Karpas-422 (cell line): ENCODE data around the gene AK4. TPM values are rescaled to one million over a fixed set of nuclear protein-coding genes. Genes with fewer than 3 reads are reported as not detected.
"Not testable (repeated sequence)": the region's sequence is repeated elsewhere in the genome, so short reads cannot be mapped to it uniquely, and the experiment has no call there.

Experiments
- DNase-seq: peaks from one replicate; pipeline ENCODE4 v3.0.0-alpha.2; 2015
- H2AFZ ChIP-seq: fragments of 200-600 bp; sonication (generic); 2 replicates; pipeline ENCODE4 v1.6.1; 2014; ENCODE audit warnings: antibody characterized with exemption, low read length, mixed read lengths
- H3K27ac ChIP-seq: fragments of 200-600 bp; sonication (generic); 2 replicates; pipeline ENCODE4 v1.5.1; 2014; ENCODE audit warnings: mild to moderate bottlenecking, low read length, moderate library complexity
- H3K27me3 ChIP-seq: fragments of 200-600 bp; sonication (generic); 2 replicates; pipeline ENCODE4 v1.6.1; 2014; ENCODE audit warnings: low read length, mixed read lengths
- H3K36me3 ChIP-seq: fragments of 200-600 bp; sonication (generic); 2 replicates; pipeline ENCODE4 v1.6.1; 2014; ENCODE audit warnings: low read length, mixed read lengths; ENCODE audit not compliant: insufficient read depth
- H3K4me1 ChIP-seq: fragments of 200-600 bp; sonication (generic); 2 replicates; pipeline ENCODE4 v1.6.1; 2014; ENCODE audit warnings: mild to moderate bottlenecking, low read length, mixed read lengths
- H3K4me2 ChIP-seq: fragments of 200-600 bp; sonication (generic); 2 replicates; pipeline ENCODE4 v1.6.1; 2014; ENCODE audit warnings: low read length, low read depth, mild to moderate bottlenecking; ENCODE audit not compliant: poor library complexity, severe bottlenecking
- H3K4me3 ChIP-seq: fragments of 200-600 bp; sonication (generic); 2 replicates; pipeline ENCODE4 v1.5.1; 2014; ENCODE audit warnings: mild to moderate bottlenecking, antibody characterized with exemption, low read length, mixed read lengths
- H3K79me2 ChIP-seq: fragments of 200-600 bp; sonication (generic); 2 replicates; pipeline ENCODE4 v1.6.1; 2014; ENCODE audit warnings: mild to moderate bottlenecking, low read length, mixed read lengths
- H3K9ac ChIP-seq: fragments of 200-600 bp; sonication (generic); 2 replicates; pipeline ENCODE4 v1.6.0; 2014; ENCODE audit warnings: low read length
- H3K9me2 ChIP-seq: fragments of 200-600 bp; sonication (generic), shearing (Covaris generic); replicated peaks from 2 replicates; pipeline ENCODE4 v1.6.0; 2014; ENCODE audit warnings: mild to moderate bottlenecking, low read length, moderate library complexity; ENCODE audit not compliant: insufficient read depth
- H3K9me3 ChIP-seq: fragments of 300-700, 200-600 bp; sonication (generic); 2 replicates; pipeline ENCODE4 v1.6.1; 2014; ENCODE audit warnings: low read length, mixed read lengths
- H4K20me1 ChIP-seq: fragments of 200-600 bp; sonication (generic); 2 replicates; pipeline ENCODE4 v1.6.1; 2014; ENCODE audit warnings: mild to moderate bottlenecking, antibody characterized with exemption, low read length, low read depth; ENCODE audit not compliant: insufficient read depth
- total RNA-seq: library from RNA; depleted of rRNA; stranded (reverse); fragments of >200 nt; shearing (Covaris generic); gene quantifications from 2 replicates; pipeline ENCODE4 v1.2.3, GENCODE V29; 2014; ENCODE audit warnings: low replicate concordance

The AK4 gene
- total RNA-seq, 1 experiment from 2014 or later, result 0.37 TPM

DNA sequence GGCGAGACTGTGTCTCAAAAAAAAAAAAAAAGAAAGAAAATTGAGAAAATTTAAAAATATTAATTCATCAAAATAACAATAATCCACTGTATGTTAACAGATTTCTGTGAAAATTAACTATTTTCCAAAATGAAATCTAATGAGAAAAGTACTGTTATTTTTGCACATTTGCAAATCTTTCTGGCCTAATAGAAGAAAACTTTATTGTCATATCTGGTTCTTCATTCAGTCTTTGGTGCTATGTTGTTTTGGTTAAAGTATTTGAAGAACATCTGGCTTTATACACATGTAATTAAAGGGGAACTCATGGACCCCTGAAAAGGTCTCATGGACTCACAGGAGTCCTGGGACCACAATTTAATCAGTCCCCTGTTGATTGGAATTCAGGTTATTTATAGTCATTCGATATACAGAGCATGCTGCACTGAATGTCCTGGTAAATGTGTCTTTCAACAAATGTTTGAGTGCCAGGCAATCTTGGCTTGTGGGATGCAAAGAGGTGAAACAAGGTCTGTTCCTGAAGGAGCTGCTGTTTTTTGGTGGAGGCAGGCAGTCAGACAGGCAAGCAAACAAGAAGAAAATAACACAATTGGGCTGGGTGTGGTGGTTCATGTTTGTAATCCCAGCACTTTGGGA lies 9.0 kb downstream of the AK4 start:
- Histone ChIP-seq H3K9me3 (no peaks in the 10 kb centered on the region), H3K4me1 (no peaks in the 10 kb centered on the region), H3K4me3 (no peak overlapping the region), H2AFZ (no peak overlapping the region), H3K9me2 (no peaks in the 10 kb centered on the region), H3K79me2 (no peaks in the 10 kb centered on the region), H3K27me3 (no peaks in the 10 kb centered on the region), H3K4me2 (no peak overlapping the region), H3K27ac (no peak overlapping the region), H3K9ac (no peak overlapping the region), H4K20me1 (no peaks in the 10 kb centered on the region), H3K36me3 (no peaks in the 10 kb centered on the region)
- no peak for DNase-seq

DNA sequence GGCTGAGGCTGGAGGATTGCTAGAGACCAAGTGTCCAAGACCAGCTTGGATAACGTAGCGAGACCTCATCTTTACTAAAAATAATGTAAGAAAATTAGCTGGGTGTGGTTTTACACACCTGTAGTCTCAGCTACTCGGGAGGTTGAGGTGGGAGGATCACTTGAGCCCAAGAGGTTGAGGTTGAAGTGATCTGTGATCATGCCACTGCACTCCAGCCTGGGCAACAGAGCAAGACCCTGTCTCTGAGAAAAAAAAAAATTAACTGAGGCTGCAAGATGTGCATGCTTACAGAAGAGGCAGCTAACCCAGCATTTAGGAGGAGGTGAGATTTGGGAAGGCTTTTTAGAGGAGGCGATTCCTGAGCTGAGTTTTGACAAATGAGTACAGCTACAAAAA lies 9.5 kb downstream of the AK4 start:
- Histone ChIP-seq H3K4me2 (no peak overlapping the region), H3K79me2 (no peaks in the 10 kb centered on the region), H3K4me1 (no peaks in the 10 kb centered on the region), H3K4me3 (no peak overlapping the region), H3K9me2 (no peaks in the 10 kb centered on the region), H3K36me3 (no peaks in the 10 kb centered on the region), H4K20me1 (no peaks in the 10 kb centered on the region), H3K9ac (no peak overlapping the region), H2AFZ (no peak overlapping the region), H3K27ac (no peak overlapping the region), H3K9me3 (no peaks in the 10 kb centered on the region), H3K27me3 (no peaks in the 10 kb centered on the region)
- DNase-seq, result no peak

DNA sequence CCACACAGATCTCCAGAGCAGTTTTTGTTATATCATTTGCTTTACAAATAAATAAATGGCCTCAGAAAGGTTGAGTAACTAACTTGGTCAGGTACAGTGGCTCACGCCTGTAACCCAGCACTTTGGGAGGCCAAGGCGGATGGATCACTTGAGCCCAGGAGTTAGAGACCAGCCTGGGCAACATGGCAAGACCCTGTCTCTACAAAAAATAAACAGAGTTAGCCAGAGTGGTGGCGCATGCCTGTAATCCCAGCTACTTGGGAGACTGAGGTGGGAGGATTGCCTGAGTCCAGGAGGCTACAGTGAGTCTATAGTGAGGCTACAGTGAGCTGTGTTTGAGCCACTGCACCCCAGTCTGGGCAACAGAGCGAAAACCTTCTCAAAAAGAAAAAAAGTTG lies 11.3 kb downstream of the AK4 start:
- not testable (repeated sequence) for H3K4me2 ChIP-seq, DNase-seq, H3K9ac ChIP-seq, H3K27me3 ChIP-seq, H2AFZ ChIP-seq, H3K9me3 ChIP-seq, H3K4me3 ChIP-seq, H3K36me3 ChIP-seq, H4K20me1 ChIP-seq, H3K27ac ChIP-seq, H3K4me1 ChIP-seq, H3K9me2 ChIP-seq, H3K79me2 ChIP-seq

DNA sequence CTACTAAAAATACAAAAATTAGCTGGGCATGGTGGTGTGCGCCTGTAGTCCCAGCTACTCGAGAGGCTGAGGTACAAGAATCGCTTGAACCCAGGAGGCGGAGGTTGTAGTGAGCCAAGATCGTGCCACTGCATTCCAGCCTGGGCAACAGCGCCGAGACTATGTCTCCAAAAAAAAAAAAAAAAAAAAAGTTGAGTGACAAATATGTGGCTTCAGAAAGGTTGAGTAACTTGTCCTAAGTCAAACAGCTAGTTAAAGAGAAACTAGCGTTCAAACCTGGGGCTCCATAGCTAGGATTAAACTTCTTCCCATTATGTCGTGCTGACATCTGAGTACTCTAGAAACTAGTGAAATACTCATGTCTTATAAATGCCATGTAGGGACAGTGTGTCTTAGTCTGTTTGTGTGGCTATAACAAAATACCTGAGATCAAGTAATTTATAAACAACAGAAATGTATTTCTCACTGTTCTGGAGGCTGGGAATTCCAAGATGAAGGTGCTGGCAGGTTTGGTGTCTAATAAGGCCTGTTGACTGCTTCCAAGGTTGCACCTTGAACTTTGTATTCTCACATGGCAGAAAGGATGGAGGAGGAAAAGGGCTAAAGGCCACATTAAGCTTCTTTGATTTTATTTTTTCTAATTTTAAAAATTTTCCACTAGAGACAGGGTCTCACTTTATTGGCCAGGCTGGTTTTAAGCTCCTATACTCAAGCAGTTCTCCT lies 12.0 kb downstream of the AK4 start:
- Histone ChIP-seq H3K9me3 (no peaks in the 10 kb centered on the region), H3K9ac (no peak overlapping the region), H3K4me3 (no peak overlapping the region), H3K4me2 (no peak overlapping the region), H2AFZ (no peak overlapping the region), H3K9me2 (no peaks in the 10 kb centered on the region), H4K20me1 (no peaks in the 10 kb centered on the region), H3K4me1 (no peaks in the 10 kb centered on the region), H3K79me2 (no peaks in the 10 kb centered on the region), H3K27ac (no peak overlapping the region), H3K36me3 (no peaks in the 10 kb centered on the region), H3K27me3 (no peaks in the 10 kb centered on the region)
- DNase-seq, result no peak

DNA sequence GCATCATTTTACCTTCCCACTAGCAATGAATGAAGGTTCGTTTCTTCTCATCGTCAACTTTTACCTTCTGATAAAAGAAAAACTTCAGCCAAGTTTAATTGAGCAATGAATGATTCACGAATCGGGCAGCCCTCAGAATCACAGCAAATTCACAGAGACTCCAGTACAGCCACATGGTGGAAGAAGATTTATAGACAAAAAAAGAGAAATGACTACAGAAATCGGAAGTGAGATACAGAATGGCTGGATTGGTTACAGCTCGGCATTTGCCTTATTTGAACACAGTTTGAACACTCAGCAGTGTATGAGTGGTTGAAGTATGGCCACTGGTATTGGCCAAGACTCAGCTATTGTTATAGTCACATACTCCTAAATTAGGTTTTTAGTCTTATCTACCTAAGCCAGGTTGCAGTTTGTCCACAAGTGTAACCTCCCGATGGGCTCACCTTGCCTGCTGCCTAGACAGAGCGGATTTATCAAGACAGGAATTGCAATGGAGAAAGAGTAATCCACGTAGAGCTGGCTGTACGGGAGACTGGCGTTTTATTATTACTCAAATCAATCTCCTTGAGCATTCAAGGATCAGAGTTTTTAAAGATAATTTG lies 15.3 kb downstream of the AK4 start:
- no peak overlapping the region for H3K9ac ChIP-seq
- H3K27me3 ChIP-seq, result no peaks in the 10 kb centered on the region
- H4K20me1 ChIP-seq, result no peaks in the 10 kb centered on the region
- H3K27ac ChIP-seq, result no peak overlapping the region
- no peak for DNase-seq
- H3K79me2 ChIP-seq, result no peaks in the 10 kb centered on the region
- no peaks in the 10 kb centered on the region for H3K9me2 ChIP-seq
- H3K4me1 ChIP-seq, result no peaks in the 10 kb centered on the region
- H3K4me3 ChIP-seq, result no peak overlapping the region
- no peak overlapping the region for H2AFZ ChIP-seq
- no peaks in the 10 kb centered on the region for H3K9me3 ChIP-seq
- H3K36me3 ChIP-seq, result no peaks in the 10 kb centered on the region
- no peak overlapping the region for H3K4me2 ChIP-seq

DNA sequence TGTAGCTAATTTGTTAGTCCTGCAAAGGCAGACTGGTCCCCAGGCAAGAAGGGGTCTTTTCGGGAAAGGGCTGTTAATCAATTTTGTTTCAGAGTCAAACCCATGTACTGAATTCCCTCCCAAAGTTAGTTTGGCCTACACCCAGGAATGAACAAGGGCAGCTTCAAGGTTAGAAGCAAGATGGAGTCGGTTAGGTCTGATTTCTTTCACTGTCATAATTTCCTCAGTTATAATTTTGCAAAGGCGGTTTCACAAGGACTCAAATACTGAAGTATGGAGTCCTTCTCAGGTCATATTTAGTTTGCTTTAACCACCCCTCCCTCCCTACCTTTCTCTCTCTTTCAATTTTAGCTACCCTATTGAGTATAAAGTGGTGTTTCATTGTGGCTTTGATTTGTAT lies 16.1 kb downstream of the AK4 start:
- not testable (repeated sequence) for H3K27ac ChIP-seq, DNase-seq, H3K9ac ChIP-seq, H3K27me3 ChIP-seq, H3K36me3 ChIP-seq, H3K9me3 ChIP-seq, H3K4me2 ChIP-seq, H3K79me2 ChIP-seq, H2AFZ ChIP-seq, H3K4me1 ChIP-seq, H3K9me2 ChIP-seq, H4K20me1 ChIP-seq, H3K4me3 ChIP-seq

DNA sequence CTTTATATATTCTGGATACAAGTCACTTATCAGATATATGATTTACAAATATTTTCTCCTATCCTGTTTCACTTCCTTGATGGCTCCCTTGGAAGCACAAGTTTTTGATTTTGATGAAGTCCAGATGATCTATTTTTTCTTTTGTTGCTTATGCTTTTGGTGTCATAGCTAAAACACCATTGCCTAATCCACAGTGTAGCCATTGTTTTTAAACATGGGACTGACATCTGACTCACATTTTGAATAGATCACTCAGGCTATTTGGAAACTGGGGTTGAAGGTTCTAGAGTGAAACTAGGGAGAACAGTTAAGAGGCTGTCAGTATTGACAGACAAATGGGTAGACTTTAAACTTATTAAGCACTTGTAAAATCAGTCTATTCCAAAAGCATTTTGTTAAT lies 16.6 kb downstream of the AK4 start:
- Histone ChIP-seq H3K9me2 (no peaks in the 10 kb centered on the region), H3K9ac (no peak overlapping the region), H3K9me3 (no peaks in the 10 kb centered on the region), H3K4me2 (no peak overlapping the region), H3K27me3 (no peaks in the 10 kb centered on the region), H2AFZ (no peak overlapping the region), H3K79me2 (no peaks in the 10 kb centered on the region), H3K36me3 (no peaks in the 10 kb centered on the region), H4K20me1 (no peaks in the 10 kb centered on the region), H3K27ac (no peak overlapping the region), H3K4me3 (no peak overlapping the region), H3K4me1 (no peaks in the 10 kb centered on the region)
- no peak for DNase-seq

DNA sequence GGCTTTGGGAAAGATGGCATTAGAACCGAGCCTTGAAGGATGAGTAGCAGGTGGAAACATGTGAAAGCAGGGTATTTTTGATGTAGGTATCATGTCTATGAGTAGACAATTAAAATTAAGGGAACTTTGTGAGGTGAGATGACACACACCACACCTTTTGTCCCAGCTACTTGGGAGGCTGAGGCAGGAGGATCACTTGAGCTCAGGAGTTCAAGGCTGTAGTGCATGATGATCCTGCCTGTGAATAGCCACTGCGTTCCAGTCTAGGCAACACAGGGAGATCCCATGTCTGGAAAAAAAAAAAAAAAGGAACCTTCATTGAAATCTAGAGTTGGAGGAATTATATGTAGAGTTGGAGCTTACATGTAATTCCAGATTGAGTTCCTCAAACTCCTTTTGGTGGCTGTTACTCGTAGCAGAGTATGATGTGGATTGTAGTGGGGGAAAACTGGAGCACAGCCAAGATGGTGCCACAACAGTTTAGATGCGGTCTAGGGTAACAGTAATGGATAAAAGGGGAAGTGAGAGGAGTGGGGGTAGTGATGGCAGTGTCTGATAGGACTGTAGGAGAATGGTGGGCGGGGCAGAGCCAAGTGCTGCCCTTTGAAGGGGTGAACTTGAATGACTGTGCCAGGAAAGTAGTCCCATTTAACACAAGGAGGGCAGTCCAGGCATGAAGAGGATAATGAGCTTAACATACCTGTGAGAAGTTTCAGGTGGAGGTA lies 17.4 kb downstream of the AK4 start:
- no peaks in the 10 kb centered on the region for H3K79me2 ChIP-seq
- DNase-seq, result peak; percentile 56
- H3K4me3 ChIP-seq, result no peak overlapping the region
- no peaks in the 10 kb centered on the region for H3K36me3 ChIP-seq
- no peak overlapping the region for H3K9ac ChIP-seq
- H3K27ac ChIP-seq, result no peak overlapping the region
- H3K9me3 ChIP-seq, result no peaks in the 10 kb centered on the region
- no peaks in the 10 kb centered on the region for H3K27me3 ChIP-seq
- no peak overlapping the region for H3K4me2 ChIP-seq
- no peak overlapping the region for H2AFZ ChIP-seq
- no peaks in the 10 kb centered on the region for H3K9me2 ChIP-seq
- no peaks in the 10 kb centered on the region for H4K20me1 ChIP-seq
- no peaks in the 10 kb centered on the region for H3K4me1 ChIP-seq
